ENCODE measurements around the gene STPG3.

STPG3 gene

GRCh38 chr9:137227853-137228505, 23.1 kb upstream of the STPG3 start:
- DNase-seq (ENCODE audit: low read depth in 1 of 2, low spot score in 1 of 2) = no peak
- Histone ChIP-seq H3K27me3 (ENCODE audit: insufficient read depth, poor library complexity, severe bottlenecking) (peaks cover 2% of the 10 kb centered on the region), H3K4me3 (replicated peaks; ENCODE audit: insufficient read depth, low read length) (no peak overlapping the region), H3K27ac (replicated peaks) (no peak overlapping the region)
- no peak for TF ChIP-seq CTCF (IDR thresholded peaks at IDR 0.05; ENCODE audit: insufficient read depth, low read length)
- no peak for TF ChIP-seq SPI1 (IDR thresholded peaks at IDR 0.05; ENCODE audit: borderline replicate concordance, low read depth)
- TF ChIP-seq POLR2AphosphoS5 (IDR thresholded peaks at IDR 0.05; ENCODE audit: low read depth) = no peak
- TF ChIP-seq GABPA (IDR thresholded peaks at IDR 0.05; ENCODE audit: low read depth) = no peak
- no peak for TF ChIP-seq REST (IDR thresholded peaks at IDR 0.05; ENCODE audit: insufficient replicate concordance, low read depth)

- no peak for TF ChIP-seq CTCF (IDR thresholded peaks at IDR 0.05; ENCODE audit: insufficient read depth, low read length)
- no peak for TF ChIP-seq POLR2AphosphoS5 (IDR thresholded peaks at IDR 0.05; ENCODE audit: low read depth)
- TF ChIP-seq REST (IDR thresholded peaks at IDR 0.05; ENCODE audit: insufficient replicate concordance, low read depth) = no peak
- no peak for TF ChIP-seq GABPA (IDR thresholded peaks at IDR 0.05; ENCODE audit: low read depth)
- TF ChIP-seq SPI1 (IDR thresholded peaks at IDR 0.05; ENCODE audit: borderline replicate concordance, low read depth) = no peak
- Histone ChIP-seq H3K27ac (replicated peaks) (no peak overlapping the region), H3K4me3 (replicated peaks; ENCODE audit: insufficient read depth, low read length) (no peak overlapping the region), H3K27me3 (ENCODE audit: insufficient read depth, poor library complexity, severe bottlenecking) (peaks cover 6% of the 10 kb centered on the region)
- no peak for DNase-seq (ENCODE audit: low read depth in 1 of 2, low spot score in 1 of 2)
Measured at GRCh38 chr9:137228506-137228967, 22.5 kb upstream of the STPG3 start.

GRCh38 chr9:137228968-137229896, 21.9 kb upstream of the STPG3 start:
- H3K4me3 ChIP-seq (replicated peaks; ENCODE audit: insufficient read depth, low read length) = no peak overlapping the region
- no peak for DNase-seq (ENCODE audit: low read depth in 1 of 2, low spot score in 1 of 2)
- TF ChIP-seq CTCF (IDR thresholded peaks at IDR 0.05; ENCODE audit: insufficient read depth, low read length) = no peak
- TF ChIP-seq REST (IDR thresholded peaks at IDR 0.05; ENCODE audit: insufficient replicate concordance, low read depth) = no peak
- no peak for TF ChIP-seq SPI1 (IDR thresholded peaks at IDR 0.05; ENCODE audit: borderline replicate concordance, low read depth)
- TF ChIP-seq GABPA (IDR thresholded peaks at IDR 0.05; ENCODE audit: low read depth) = no peak
- TF ChIP-seq POLR2AphosphoS5 (IDR thresholded peaks at IDR 0.05; ENCODE audit: low read depth) = no peak
- peaks cover 8% of the 10 kb centered on the region for H3K27me3 ChIP-seq (ENCODE audit: insufficient read depth, poor library complexity, severe bottlenecking)
- H3K27ac ChIP-seq (replicated peaks) = no peak overlapping the region
